ENCODE results near the gene VRTN.

Gene VRTN

DNA sequence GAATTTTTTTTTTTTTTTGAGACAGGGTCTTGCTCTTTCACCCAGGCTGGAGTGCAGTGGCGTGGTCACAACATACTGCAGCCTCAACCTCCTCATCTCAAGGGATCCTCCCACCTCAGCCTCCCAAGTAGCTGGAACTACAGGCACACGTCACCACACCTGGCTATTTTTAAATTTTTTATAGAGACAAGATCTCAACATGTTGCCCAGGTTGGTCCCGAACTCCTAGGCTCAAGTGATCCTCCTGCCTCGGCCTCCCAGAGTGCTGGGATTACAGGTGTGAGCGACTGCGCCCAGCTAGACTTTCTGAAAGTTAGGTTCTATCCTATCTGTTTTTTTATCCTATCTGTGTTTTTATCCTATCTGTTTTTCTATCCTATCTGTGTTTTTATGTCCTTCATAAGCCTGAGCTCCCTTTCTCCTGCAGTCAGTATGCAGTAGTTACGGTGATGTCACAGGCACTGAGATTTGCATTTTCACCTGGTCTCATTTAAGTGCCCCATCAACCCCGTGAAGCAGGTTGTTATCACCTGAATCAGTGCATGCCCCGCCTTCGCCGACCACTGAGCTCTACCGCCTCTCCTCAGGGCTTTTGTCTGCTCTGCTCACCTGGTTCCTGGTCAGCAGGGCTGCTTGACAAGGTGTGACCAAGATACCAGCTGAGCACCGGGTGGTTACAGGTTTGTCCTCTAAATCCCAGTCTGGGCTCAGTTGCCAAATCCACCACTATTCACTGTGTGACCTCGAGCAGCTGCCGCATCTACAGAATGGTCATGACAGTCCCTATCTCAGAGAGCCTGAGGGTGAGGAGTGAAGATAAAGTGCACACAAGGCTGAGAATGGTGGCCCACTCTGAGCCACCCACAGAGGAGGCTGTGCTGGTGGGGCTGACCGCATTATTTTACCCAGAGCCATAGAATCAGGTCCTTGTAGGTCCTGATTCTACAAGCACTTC is 44.6 kb downstream of the VRTN start:
- DNase-seq (ENCODE audit: low read depth): no peak
- TF ChIP-seq, protein P1, sequence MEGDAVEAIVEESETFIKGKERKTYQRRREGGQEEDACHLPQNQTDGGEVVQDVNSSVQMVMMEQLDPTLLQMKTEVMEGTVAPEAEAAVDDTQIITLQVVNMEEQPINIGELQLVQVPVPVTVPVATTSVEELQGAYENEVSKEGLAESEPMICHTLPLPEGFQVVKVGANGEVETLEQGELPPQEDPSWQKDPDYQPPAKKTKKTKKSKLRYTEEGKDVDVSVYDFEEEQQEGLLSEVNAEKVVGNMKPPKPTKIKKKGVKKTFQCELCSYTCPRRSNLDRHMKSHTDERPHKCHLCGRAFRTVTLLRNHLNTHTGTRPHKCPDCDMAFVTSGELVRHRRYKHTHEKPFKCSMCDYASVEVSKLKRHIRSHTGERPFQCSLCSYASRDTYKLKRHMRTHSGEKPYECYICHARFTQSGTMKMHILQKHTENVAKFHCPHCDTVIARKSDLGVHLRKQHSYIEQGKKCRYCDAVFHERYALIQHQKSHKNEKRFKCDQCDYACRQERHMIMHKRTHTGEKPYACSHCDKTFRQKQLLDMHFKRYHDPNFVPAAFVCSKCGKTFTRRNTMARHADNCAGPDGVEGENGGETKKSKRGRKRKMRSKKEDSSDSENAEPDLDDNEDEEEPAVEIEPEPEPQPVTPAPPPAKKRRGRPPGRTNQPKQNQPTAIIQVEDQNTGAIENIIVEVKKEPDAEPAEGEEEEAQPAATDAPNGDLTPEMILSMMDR (IDR thresholded peaks at IDR 0.05; ENCODE audit: control insufficient read depth, insufficient read depth, low read depth, low read length, missing control alignments): no peak
- no peak overlapping the region for H3K4me3 ChIP-seq (ENCODE audit: control insufficient read depth, low read depth, low read length)

DNA sequence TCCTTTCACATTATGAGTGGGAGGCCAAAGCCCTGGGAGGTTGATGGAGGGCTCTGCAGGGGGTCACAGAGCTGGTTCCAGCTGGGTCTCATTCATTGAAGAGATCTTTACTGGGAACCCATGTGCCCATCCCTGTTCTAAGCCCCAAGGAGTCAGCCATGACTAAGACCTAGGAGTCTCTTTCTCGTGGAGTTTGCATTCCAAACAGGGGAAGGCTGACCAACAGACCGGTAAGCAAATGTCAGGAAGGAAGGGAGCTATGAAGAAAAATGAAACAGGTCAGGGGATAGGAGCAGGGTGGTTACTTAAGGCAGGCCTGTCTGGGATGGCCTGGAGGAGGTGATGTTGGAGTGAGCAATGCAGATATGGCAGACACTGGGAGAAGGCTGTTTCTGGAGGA is 46.3 kb downstream of the VRTN start:
- no peak for DNase-seq (ENCODE audit: low read depth)
- no peak overlapping the region for H3K4me3 ChIP-seq (ENCODE audit: control insufficient read depth, low read depth, low read length)
- TF ChIP-seq, protein P1 (IDR thresholded peaks at IDR 0.05; ENCODE audit: control insufficient read depth, insufficient read depth, low read depth, low read length, missing control alignments): no peak

DNA sequence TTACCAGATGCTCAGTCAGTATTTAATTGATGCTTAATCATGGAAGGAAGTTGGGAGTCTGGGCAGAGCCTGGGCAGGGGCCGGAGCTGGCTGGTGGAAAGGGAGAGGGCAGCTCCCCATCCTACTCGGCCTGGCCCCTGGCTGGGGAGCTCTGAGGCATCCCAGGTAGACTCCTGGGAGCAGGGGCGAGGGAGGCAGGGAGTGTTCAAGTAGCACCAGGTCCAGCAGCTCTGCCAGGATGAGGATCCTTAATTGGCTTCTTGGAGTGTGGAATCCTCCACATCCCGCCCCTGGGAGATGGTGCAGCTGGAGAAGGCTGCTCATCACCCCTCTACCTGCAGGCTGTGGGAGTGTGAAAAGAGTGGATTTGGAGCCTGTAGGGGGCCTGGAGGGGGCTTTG is 46.8 kb downstream of the VRTN start:
- no peak for DNase-seq (ENCODE audit: low read depth)
- TF ChIP-seq, protein P1 (IDR thresholded peaks at IDR 0.05; ENCODE audit: control insufficient read depth, insufficient read depth, low read depth, low read length, missing control alignments): no peak
- no peak overlapping the region for H3K4me3 ChIP-seq (ENCODE audit: control insufficient read depth, low read depth, low read length)

DNA sequence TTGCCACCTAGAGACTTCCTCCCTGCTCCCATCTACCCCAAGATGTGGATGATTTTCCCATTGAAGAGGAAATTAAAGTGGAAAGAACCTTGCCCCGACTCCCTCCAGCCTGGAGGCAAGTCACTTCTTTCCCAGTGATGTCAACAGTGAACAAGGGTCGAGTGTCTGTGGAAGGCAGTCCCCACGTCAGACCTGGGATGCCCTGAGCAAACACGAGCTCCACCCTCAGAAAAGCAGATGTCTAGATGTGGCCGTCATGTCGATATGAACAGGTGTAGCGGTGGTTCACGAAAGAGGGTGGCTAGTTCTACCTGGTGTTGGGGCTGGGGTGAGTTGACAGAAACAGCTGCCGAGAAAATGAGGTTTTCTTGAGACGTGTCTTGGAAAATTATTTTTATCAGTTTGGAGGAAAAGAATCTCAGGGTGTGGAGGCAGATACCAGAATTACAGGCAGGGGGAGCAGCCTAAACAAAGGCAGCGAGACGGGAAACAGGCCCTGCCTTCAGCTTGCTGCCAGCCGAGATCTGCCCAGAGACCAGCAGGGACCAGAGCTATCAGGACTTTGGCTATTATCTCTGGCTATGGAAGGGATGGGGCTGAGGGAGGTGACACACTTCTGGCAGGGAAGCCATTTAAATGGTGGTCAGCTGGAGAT is 51.9 kb downstream of the VRTN start:
- H3K4me3 ChIP-seq (ENCODE audit: control insufficient read depth, low read depth, low read length): no peak overlapping the region
- no peak for DNase-seq (ENCODE audit: low read depth)
- TF ChIP-seq, protein P1 (IDR thresholded peaks at IDR 0.05; ENCODE audit: control insufficient read depth, insufficient read depth, low read depth, low read length, missing control alignments): peak; percentile 11

DNA sequence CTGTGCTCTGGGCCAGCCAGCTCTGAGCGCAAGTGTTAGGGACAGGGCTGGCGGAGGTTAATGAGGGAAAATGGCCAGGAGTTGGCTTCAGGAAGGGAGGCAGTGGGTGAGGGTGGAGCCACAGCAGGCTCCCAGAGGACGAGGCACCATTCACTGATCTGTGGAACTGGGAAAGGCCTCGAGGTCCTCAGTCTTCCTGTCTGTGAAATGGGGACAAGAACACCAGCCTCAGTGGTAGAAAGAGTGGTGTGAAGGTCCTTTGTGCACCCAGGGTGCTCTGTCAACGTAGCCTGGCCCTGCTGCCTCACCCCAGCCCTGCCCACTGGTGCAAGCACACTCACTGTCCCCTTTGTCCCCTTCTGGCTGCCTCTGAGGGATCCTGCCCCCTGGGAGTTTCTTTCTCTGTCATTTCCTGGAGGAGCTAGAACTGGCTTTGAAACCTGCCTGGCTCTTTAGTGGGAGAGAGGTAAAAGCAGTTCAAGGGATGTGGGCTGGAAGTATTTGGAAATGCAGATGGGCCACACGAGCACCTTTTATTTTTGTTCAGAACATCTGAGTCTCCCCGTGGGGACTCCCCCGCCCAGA is 52.7 kb downstream of the VRTN start:
- no peak overlapping the region for H3K4me3 ChIP-seq (ENCODE audit: control insufficient read depth, low read depth, low read length)
- no peak for DNase-seq (ENCODE audit: low read depth)

More for the DNA sequence above, 52.7 kb downstream of the VRTN start:
- TF ChIP-seq, protein P1 (IDR thresholded peaks at IDR 0.05; ENCODE audit: control insufficient read depth, insufficient read depth, low read depth, low read length, missing control alignments): no peak

All from AG09309 (cell line).